Neural progenitor cell (in vitro differentiated cells): Measurements from ENCODE around the gene IGFALS.

ENCODE experiments used
- EZH2 ChIP-seq: fragments of 200-600 bp; sonication (generic); IDR thresholded peaks from 2 replicates; pipeline ENCODE4 v1.6.1; 2017; ENCODE audit warnings: antibody characterized with exemption, mild to moderate bottlenecking, moderate library complexity
- EZH2phosphoT487 ChIP-seq: fragments of 200-600 bp; sonication (generic); IDR thresholded peaks from 2 replicates; pipeline ENCODE4 v1.6.1; 2017; ENCODE audit warnings: antibody characterized with exemption
- TF ChIP-seq, protein P1 (sequence below): fragments of 200-600 bp; sonication (generic); IDR thresholded peaks from 2 replicates; pipeline ENCODE4 v1.5.1; 2017; ENCODE audit warnings: antibody characterized with exemption, mild to moderate bottlenecking

DNA sequence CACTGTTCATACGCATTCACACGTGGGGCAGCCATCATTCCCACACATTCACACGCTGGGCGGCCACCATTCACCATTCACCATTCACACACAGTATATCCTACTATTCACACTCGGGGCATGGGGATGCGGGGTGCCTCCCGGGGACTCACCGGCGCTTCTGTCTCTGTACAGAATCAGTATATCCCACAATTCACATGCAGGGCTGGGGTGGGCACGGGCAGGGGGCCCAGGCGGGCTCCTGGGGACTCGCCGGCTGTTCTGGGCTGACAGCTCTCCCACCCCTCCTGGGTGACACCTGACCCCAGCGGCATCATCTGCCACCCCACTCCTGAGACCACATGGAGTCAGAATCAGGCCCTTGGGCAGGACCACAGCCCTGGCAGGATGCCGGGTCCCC lies 31.8 kb downstream of the IGFALS start:
- TF ChIP-seq, protein P1, sequence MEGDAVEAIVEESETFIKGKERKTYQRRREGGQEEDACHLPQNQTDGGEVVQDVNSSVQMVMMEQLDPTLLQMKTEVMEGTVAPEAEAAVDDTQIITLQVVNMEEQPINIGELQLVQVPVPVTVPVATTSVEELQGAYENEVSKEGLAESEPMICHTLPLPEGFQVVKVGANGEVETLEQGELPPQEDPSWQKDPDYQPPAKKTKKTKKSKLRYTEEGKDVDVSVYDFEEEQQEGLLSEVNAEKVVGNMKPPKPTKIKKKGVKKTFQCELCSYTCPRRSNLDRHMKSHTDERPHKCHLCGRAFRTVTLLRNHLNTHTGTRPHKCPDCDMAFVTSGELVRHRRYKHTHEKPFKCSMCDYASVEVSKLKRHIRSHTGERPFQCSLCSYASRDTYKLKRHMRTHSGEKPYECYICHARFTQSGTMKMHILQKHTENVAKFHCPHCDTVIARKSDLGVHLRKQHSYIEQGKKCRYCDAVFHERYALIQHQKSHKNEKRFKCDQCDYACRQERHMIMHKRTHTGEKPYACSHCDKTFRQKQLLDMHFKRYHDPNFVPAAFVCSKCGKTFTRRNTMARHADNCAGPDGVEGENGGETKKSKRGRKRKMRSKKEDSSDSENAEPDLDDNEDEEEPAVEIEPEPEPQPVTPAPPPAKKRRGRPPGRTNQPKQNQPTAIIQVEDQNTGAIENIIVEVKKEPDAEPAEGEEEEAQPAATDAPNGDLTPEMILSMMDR, result no peak
- TF ChIP-seq EZH2 (no peak), EZH2phosphoT487 (no peak)
